HepG2 (cell line): ENCODE measurements around the gene MYO1E. TPM values are rescaled to one million over a fixed set of nuclear protein-coding genes. Genes with fewer than 3 reads are reported as not detected.

Source experiments
- ATAC-seq: fragments of 200-7000 bp; cut with Tn5 transposase; 3 replicates; pipeline ENCODE4 v1.9.1; 2020; ENCODE audit warnings: mild to moderate bottlenecking, moderate library complexity
- BruUV-seq: library from RNA; stranded (reverse); fragments of 400-500 nt; replicated peaks from 2 replicates; lab custom pipeline; 2021; lab: Mats Ljungman, UMichigan
- CTCF ChIA-PET: fragments of 300-600 bp; formaldehyde crosslinking; extraction: SDS; loops from one replicate; lab custom pipeline; 2021; ENCODE audit warnings: low total read pairs, inconsistent platforms, low intra/inter-chr PET ratio; lab: Yijun Ruan, JAX
- POLR2A ChIA-PET: fragments of 350-600 bp; sonication (Branson Sonifier 250); formaldehyde crosslinking; loops from one replicate; lab custom pipeline; 2020; ENCODE audit warnings: antibody characterized with exemption, inconsistent platforms; lab: Yijun Ruan, JAX
- DNase-seq: peaks from one replicate; pipeline ENCODE4 v3.0.0-alpha.2; 2015; ENCODE audit warnings: low spot score
- FAIRE-seq: peaks from 3 replicates; lab custom pipeline; 2011; peaks lifted over from hg19 to GRCh38; lab: Jason Lieb, UNC
- H2AFZ ChIP-seq: one replicate; pipeline ENCODE4 v1.6.1; 2011; ENCODE audit warnings: low read length, inconsistent platforms
- H3K27ac ChIP-seq: fragments of 300-600 bp; 3 replicates; pipeline ENCODE4 v1.8.0; 2011; ENCODE audit warnings: mixed run types, mild to moderate bottlenecking, mixed read lengths, low read length, inconsistent platforms; ENCODE audit not compliant: insufficient read depth; ENCODE audit errors: extremely low read length
- H3K27me3 ChIP-seq, 2 experiments: fragments of 200-600 bp in 1 of 2; 2 replicates in 1 of 2; 3 replicates in 1 of 2; pipeline versions ENCODE4 v1.6.0 to v1.8.0; 2011; ENCODE audit warnings: low read length in 2 of 2, mild to moderate bottlenecking in 2 of 2, moderate library complexity in 2 of 2, inconsistent platforms in 1 of 2; ENCODE audit not compliant: insufficient read depth in 2 of 2, control insufficient read depth in 1 of 2
- H3K36me3 ChIP-seq, 2 experiments: fragments of 200-600 bp in 1 of 2; replicated peaks in 1 of 2; 2 replicates in 1 of 2; 3 replicates in 1 of 2; pipeline versions ENCODE4 v1.5.1 to v1.8.0; 2011; ENCODE audit warnings: low read length in 2 of 2, inconsistent platforms in 1 of 2; ENCODE audit not compliant: insufficient read depth in 2 of 2, control insufficient read depth in 1 of 2
- H3K4me1 ChIP-seq: 2 replicates; pipeline ENCODE4 v1.5.1; 2012; ENCODE audit warnings: low read length, inconsistent platforms; ENCODE audit not compliant: insufficient read depth
- H3K4me2 ChIP-seq: 2 replicates; pipeline ENCODE4 v1.6.0; 2011; ENCODE audit warnings: low read depth, low read length, inconsistent platforms
- H3K4me3 ChIP-seq, 3 experiments: fragments of 200-600 bp in 1 of 3; sonication (generic), shearing (Covaris generic) in 1 of 3; replicated peaks in 1 of 3; 2 replicates each; pipeline ENCODE4 v1.5.1; 2011 to 2016; ENCODE audit warnings: low read length in 3 of 3, inconsistent platforms in 2 of 3, low read depth in 2 of 3, mild to moderate bottlenecking in 2 of 3, control low read depth in 1 of 3, mixed read lengths in 1 of 3; ENCODE audit not compliant: insufficient read depth in 1 of 3
- H3K79me2 ChIP-seq: one replicate; pipeline ENCODE4 v1.6.1; 2011; ENCODE audit warnings: low read length, inconsistent platforms; ENCODE audit not compliant: insufficient read depth
- H3K9ac ChIP-seq: 2 replicates; pipeline ENCODE4 v1.6.0; 2011; ENCODE audit warnings: mild to moderate bottlenecking, low read depth, low read length, inconsistent platforms; ENCODE audit not compliant: insufficient read depth
- H3K9me3 ChIP-seq: 2 replicates; pipeline ENCODE4 v1.5.1; 2012; ENCODE audit warnings: mild to moderate bottlenecking, low read length
- H4K20me1 ChIP-seq: 2 replicates; pipeline ENCODE4 v1.6.0; 2011; ENCODE audit warnings: inconsistent platforms, mild to moderate bottlenecking, low read length, moderate library complexity; ENCODE audit not compliant: insufficient read depth
- CEBPZ ChIP-seq: IDR thresholded peaks from 2 replicates; pipeline ENCODE4 v1.6.1; 2012; ENCODE audit warnings: low read length, improper control_type of control experiment
- NPAS2 ChIP-seq: sonication (generic); formaldehyde crosslinking; IDR thresholded peaks from 2 replicates; pipeline ENCODE4 v1.8.0; 2022; ENCODE audit warnings: mild to moderate bottlenecking, missing genetic modification reagents, borderline replicate concordance
- RXRA ChIP-seq: sonication (generic); formaldehyde crosslinking; IDR thresholded peaks from 2 replicates; pipeline ENCODE4 v1.5.1; 2020; ENCODE audit warnings: missing genetic modification reagents
- TBL1XR1 ChIP-seq: fragments of 150-350 bp; IDR thresholded peaks from 2 replicates; pipeline ENCODE4 v1.6.1; 2014; ENCODE audit warnings: borderline replicate concordance, low read length; ENCODE audit not compliant: partially characterized antibody
- YY1 ChIP-seq: IDR thresholded peaks from 2 replicates; pipeline ENCODE4 v1.6.1; 2011; ENCODE audit warnings: low read length, low read depth, moderate library complexity, mild to moderate bottlenecking; ENCODE audit not compliant: insufficient read depth, insufficient replicate concordance
- ZNF160 ChIP-seq: sonication (generic); formaldehyde crosslinking; IDR thresholded peaks from 2 replicates; pipeline ENCODE4 v1.8.0; 2022; ENCODE audit warnings: mild to moderate bottlenecking, inconsistent platforms, missing genetic modification reagents
- ZNF274 ChIP-seq: sonication (generic); formaldehyde crosslinking; IDR thresholded peaks from 2 replicates; pipeline ENCODE4 v1.5.1; 2020; ENCODE audit warnings: mild to moderate bottlenecking, missing genetic modification reagents
- WGBS: methylation state at CpG from one replicate; pipeline ENCODE4 v1.1.6; 2017; ENCODE audit warnings: low lambda C conversion rate; 5-methylcytosine and 5-hydroxymethylcytosine counted together
- in situ Hi-C: cut with HindIII; loops from 2 replicates; pipeline ENCODE4 v1.10.0; 2017; ENCODE audit warnings: low pct_unique_long_range_greater_than_20kb; ENCODE audit not compliant: extremely low pct_ligation_motif_present
- intact Hi-C: fragments of 100-400 bp; cut with micrococcal nuclease; formaldehyde crosslinking; loops from one replicate; pipeline ENCODE4 v1.10.0; 2022; ENCODE audit not compliant: unreplicated experiment
- polyA plus RNA-seq, 8 experiments: library from polyadenylated mRNA; depleted of rRNA in 3 of 8; stranded (reverse) in 7 of 8; unstranded in 1 of 8; fragments of >200 nt; fragmentation: Illumina TruSeq in 4 of 8; extraction: Trizol in 4 of 8; gene quantifications; 2 replicates each; pipeline versions ENCODE4 v1.2.1 to v1.2.3, GENCODE V29; 2011 to 2016; ENCODE audit warnings: low read depth in 4 of 8, missing spikeins in 1 of 8, mixed read lengths in 1 of 8; ENCODE audit not compliant: insufficient read depth in 1 of 8
- total RNA-seq, 5 experiments: library from RNA; depleted of rRNA; stranded (reverse); fragments of >200 nt; fragmentation: Illumina TruSeq; extraction: Trizol; gene quantifications; 2 replicates each; pipeline ENCODE4 v1.2.3, GENCODE V29; 2016; ENCODE audit warnings: low read depth in 1 of 5

Gene MYO1E
- total and polyA plus RNA-seq, 2 of the 13 experiments (the other 11 are each of a cell fraction or from before 2014, with no cell fraction given), result 15.7 to 25.1 TPM

GRCh38 chr15:59124261-59124660, 248.4 kb downstream of the MYO1E start:
- in situ Hi-C loops, result no loop called here
- CTCF ChIA-PET, result no interaction called here
- DNase-seq, result no peak
- Histone ChIP-seq H3K79me2 (peaks cover 3% of the 10 kb centered on the region), H3K27me3 (no peaks in the 10 kb centered on the region), H2AFZ (no peak overlapping the region), H4K20me1 (no peaks in the 10 kb centered on the region), H3K36me3 (peaks cover 15 to 54% of the 10 kb centered on the region in 2 experiments; a peak in 4 of 5 replicates), H3K9me3 (peaks cover 5% of the 10 kb centered on the region; the same call in 1 of the 2 replicates), H3K4me2 (no peak overlapping the region), H3K27ac (no peak overlapping the region), H3K4me1 (no peaks in the 10 kb centered on the region), H3K9ac (no peak overlapping the region), H3K4me3 (no peak overlapping the region)
- no peak for ATAC-seq
- WGBS, result 81% methylated on average over 2 of the region's 2 CpGs
- intact Hi-C loops, result no loop called here
- FAIRE-seq, result no peak
- POLR2A ChIA-PET, result no interaction called here
- no TSS peak for BruUV-seq
- TF ChIP-seq ZNF274 (CRISPR knock-in tag) (no peak), YY1 (no peak), NPAS2 (CRISPR knock-in tag) (no peak)

GRCh38 chr15:59120937-59121336, 251.7 kb downstream of the MYO1E start:
- FAIRE-seq (no peak), DNase-seq (no peak), ATAC-seq (no peak)
- ChIA-PET CTCF (no interaction called here), POLR2A (no interaction called here)
- intact Hi-C loops, result no loop called here
- TF ChIP-seq ZNF160 (CRISPR knock-in tag) (no peak), TBL1XR1 (no peak), CEBPZ (no peak), RXRA (CRISPR knock-in tag) (no peak)
- H2AFZ ChIP-seq, result no peak overlapping the region
- WGBS, result 99% methylated on average over 5 of the region's 5 CpGs
- H3K4me2 ChIP-seq, result no peak overlapping the region
- BruUV-seq, result no TSS peak
- H3K36me3 ChIP-seq, result peaks cover 27 to 84% of the 10 kb centered on the region in 2 experiments
- H3K27ac ChIP-seq, result no peak overlapping the region
- H3K4me3 ChIP-seq, result no peak overlapping the region
- no peaks in the 10 kb centered on the region for H3K4me1 ChIP-seq
- H3K9me3 ChIP-seq, result no peaks in the 10 kb centered on the region
- H3K79me2 ChIP-seq, result no peaks in the 10 kb centered on the region
- in situ Hi-C loops, result no loop called here
- H4K20me1 ChIP-seq, result no peaks in the 10 kb centered on the region
- H3K27me3 ChIP-seq, result no peaks in the 10 kb centered on the region
- H3K9ac ChIP-seq, result no peak overlapping the region
